Esophagus muscularis mucosa (tissue), 4 donors: ENCODE data around the gene BAMBI.

ENCODE experiments used
- CTCF ChIP-seq, 3 experiments: fragments of 200-600 bp in 2 of 3; fragments of 450-650 bp in 1 of 3; sonication (generic) in 2 of 3; IDR thresholded peaks; one replicate each; pipeline ENCODE4 v1.5.1; 2017 to 2019; ENCODE audit warnings: antibody characterized with exemption in 3 of 3, mild to moderate bottlenecking in 2 of 3, moderate library complexity in 1 of 3
- EP300 ChIP-seq: sonication (generic); formaldehyde crosslinking; IDR thresholded peaks from one replicate; pipeline ENCODE4 v1.6.1; 2017; ENCODE audit warnings: antibody characterized with exemption
- POLR2AphosphoS5 ChIP-seq, 2 donors: sonication (generic); formaldehyde crosslinking; IDR thresholded peaks; one replicate each; pipeline ENCODE4 v1.6.1; 2017; ENCODE audit warnings: antibody characterized with exemption in 2 of 2

GRCh38 chr10:28711041-28711440 lies 33.7 kb downstream of the BAMBI start:
- no peak for TF ChIP-seq POLR2AphosphoS5 (IDR thresholded peaks at IDR 0.05)
- TF ChIP-seq CTCF (IDR thresholded peaks at IDR 0.05), result no peak
- TF ChIP-seq EP300, result no peak
